T-helper 9 cell (primary cell): ENCODE results near the gene BRSK1.

Source experiments
- DNase-seq: peaks from one replicate; pipeline ENCODE4 v3.0.0-alpha.2; 2020
- total RNA-seq, 2 donors: gene quantifications; one replicate each; lab custom pipeline; 2026; lab: John Stamatoyannopoulos, UW

The BRSK1 gene
- total RNA-seq: 3.6 to 5.5 reads per million in 2 donors

DNA sequence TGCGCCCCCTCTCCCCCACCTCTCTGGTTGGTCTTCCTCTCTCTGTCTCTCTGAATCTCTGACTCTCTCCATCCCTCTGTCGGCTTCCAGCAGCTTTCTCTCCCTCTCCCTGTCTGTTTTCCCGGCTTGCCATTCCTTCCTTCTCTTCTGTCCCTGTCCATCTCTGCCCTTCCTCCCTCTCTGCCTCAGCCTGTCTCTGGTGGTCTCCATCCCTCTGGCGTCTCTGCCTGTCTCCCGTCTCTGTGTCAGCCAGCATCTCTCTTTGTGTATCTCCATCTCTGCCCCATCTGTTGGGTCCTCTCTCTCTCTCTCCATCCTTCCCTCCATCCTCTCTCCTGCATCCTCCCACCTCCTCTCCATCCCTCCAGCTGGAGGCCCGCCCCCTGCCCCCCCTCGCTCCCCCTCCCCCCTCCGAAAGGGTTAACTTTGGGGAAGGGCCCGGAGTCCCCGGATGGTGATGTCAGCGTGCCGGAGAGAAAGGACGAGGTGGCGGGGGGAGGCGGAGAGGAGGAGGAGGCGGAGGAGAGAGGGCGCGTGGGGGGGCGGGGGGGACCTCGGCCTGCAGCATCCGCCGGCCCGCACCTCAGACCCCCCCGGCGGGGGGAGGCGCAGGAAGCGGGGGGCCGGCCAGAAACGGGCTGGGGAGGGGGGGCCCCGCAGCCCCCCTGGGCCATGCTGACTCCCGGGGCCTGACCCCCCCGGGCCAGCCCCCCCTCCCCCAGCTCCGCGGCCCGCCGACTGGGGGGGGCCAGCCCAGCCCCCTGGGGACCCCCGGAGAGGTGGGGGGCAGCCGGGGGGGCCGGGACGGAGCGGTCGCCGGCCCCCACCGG lies at the start of gene BRSK1:
BRSK1 (plus strand) TSS at position 450 of the 830 bp plus-strand sequence. CDS start 446 bp downstream, outside the sequence.
- peak; percentile 34 for DNase-seq

DNA sequence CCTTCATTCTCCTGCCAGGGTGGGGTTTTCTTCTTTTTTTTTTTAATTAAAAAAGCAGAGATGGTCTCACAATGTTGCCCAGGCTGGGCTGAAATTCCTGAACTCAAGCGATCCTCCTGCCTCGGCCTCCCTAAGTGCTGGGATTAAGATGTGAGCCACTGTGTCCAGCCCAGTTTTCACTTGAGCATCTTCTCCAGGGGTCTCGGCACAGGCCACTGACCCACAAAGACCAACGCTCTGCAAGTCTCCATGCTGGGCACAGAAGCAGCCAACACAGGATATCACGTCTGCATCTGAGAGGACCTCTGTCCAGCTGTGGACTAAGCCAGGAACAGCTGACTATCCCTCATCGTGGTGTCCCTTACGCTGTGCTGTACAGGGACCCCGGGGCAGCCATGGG lies 45.8 kb upstream of the BRSK1 start:
- DNase-seq: no peak

DNA sequence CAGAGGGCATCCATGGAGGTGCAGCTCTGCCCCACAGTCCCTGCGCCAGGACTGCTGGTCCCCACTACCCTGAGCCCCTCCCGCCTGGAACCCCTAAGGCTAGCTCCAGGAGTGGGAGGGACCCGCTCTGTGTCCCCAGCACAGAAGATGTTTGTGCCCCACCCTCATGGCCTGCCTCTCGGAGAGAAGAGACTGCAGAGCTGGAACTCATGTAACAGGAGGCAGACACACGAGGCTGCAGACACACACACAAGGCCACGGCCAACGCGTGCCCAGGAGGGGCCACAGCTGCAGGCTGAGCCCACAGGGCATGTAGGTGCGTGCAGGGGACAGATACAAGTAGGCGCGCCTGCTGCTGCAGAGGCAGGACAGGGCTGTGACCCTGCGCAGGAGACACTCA lies 44.8 kb upstream of the BRSK1 start:
- DNase-seq: no peak

DNA sequence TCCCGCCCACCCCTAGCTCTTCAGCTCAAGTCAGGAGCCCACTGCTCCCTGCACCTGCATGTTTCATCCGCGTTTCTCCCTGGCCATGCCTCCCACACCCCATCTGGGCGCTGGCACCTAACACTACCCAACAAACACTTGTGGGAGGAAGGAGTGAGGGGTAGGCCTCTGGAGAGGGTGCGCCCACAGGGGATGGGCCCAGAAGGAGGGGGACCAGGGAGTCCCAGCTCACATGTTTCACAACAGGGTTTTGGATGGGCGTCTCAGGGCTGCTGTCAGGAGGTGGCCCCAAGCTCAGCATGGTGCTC lies 43.1 kb upstream of the BRSK1 start:
- no peak for DNase-seq

DNA sequence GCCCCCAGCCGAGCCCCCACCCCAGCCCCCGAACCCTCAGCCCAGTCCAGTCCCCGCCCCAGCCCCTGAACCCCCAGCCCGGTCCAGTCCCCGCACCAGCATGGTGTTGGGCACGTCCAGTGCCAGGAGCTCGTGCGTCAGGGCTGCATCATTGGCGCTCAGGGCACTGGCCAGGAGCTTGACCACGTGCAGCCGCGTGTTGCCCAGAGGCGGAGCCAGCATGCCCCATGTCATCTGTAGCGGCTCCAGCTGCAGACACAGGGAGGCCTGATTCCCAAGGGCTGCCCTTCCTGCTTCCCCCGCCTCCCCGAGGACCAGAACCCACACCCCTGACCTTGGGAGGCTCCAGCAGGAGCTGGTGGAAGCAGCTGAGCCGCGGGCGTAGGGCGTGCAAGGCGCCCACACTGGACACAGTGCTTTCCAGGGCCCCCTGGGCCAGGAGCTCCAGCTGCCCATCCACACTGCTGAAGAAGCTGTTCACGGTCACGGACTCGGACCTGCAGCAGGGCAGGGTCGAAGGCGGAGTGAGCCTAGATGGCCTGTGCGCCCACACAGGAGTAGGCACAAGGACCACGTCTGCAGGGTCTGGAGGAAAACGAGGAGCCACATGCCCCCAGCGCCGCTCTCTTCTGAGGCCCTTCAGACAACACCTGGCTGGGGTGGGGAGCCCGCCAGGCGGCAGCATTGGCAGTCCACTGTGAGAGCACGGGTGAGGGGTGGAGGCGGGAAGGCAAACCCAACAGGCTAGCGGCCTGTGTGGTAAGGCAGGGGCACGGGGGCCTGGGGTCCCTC lies 42.5 kb upstream of the BRSK1 start:
- DNase-seq: no peak

DNA sequence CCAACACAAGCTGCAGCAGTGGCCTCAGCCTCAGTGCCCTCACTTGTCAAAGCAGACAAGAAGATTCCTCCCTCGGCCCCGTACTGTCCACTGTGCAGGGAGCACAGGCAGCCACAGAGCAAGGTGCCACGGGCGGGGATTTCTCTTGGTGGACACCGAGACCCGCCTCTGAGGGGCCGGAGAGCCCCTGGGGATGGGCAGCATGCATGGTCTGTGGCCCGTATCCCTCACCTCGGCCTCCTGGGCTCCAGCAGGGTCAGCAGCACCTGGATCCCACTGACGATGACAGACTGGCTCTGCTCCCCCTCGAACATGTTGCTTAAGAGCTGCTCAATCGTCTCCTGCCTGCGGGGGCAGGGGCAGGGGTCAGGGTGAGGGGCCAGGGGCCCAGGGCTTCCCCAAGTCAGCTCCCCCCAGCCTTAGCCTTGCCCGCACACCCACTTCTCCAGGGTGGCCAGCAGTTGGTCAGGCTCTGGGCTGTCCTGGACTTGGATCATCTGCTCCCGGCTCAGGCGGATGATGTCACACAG lies 41.8 kb upstream of the BRSK1 start:
- no peak for DNase-seq

DNA sequence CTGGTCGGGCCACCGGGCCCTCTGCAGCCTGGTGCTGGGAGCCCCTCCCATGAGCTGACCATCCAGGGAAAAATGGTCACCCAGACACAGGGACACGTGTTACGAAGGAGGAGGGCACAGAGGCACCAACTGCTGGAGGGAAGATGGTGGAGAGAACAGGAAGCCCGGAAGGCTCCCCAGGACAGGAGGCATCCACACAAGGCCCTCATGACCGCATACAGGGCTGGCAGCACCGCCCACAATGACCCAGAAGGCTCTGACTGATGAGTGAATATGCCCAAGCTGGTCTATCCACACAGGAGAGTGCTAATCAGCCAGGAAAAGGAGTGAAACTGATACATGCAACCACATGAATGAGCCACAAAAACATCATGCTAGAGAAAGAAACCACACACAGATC lies 41.3 kb upstream of the BRSK1 start:
- DNase-seq: no peak

DNA sequence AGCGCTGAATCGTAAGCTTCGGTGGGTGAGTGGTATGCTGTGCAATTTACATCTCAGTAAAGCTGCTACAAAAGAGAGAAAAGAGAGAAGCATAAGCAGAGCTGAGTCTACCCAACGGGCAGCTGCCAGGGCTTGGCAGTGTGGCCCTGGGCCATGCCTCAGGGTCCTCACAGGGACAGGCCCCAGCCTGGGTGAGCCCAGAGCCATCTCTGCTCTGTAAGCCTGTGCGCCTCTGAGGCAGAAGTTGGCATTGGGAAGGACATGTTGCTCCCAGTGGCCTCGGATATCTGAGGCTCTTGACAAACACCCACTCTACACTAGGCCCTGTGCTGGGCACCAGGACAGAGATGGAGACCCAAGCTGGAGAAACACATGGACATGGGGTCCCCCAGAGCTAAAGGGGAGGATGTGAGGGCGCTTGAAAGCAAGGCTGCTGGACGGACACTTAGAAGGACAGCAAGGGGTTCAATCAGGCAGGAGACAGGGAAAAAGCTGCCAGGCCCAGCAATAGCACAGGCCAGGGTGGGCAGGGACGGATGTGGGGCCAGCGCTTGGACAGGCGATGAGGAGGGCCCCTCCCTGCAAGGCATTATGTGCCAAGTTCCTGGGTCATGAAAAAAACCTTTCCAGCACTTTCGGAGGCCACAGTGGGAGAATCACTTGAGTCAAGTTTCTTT lies 39.7 kb upstream of the BRSK1 start:
- no peak for DNase-seq

DNA sequence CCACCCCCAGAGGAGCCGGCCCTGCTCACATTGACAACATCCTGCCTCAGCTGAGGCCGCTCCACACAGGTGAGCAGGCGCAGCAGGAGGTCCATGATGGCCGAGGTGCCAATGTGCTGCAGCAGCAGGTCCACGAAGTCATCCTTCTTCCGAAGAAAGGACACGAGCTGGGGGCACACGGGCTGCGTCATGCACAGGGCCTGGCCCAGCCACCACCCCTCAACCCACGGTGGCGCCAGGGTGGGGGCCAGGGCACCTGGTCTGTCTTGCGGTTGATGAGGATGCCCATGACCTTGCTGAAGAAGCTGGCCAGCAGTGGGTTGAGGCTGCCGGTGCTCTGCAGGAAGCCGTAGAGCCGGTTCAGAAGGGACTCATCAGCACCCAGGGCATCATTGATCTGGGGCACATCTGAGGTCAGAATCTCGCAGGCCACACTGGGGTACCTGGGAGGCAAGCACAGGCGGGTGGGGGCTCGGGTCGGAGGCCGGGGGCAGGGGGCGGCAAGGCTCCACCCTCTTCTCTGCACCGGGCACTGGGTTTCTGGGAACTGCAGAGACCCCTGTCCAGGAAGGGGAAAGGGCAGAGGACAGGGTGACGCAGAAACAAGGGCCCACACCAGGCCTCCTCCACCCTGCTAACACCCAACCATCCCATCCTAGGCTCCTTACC lies 38.4 kb upstream of the BRSK1 start:
- no peak for DNase-seq

DNA sequence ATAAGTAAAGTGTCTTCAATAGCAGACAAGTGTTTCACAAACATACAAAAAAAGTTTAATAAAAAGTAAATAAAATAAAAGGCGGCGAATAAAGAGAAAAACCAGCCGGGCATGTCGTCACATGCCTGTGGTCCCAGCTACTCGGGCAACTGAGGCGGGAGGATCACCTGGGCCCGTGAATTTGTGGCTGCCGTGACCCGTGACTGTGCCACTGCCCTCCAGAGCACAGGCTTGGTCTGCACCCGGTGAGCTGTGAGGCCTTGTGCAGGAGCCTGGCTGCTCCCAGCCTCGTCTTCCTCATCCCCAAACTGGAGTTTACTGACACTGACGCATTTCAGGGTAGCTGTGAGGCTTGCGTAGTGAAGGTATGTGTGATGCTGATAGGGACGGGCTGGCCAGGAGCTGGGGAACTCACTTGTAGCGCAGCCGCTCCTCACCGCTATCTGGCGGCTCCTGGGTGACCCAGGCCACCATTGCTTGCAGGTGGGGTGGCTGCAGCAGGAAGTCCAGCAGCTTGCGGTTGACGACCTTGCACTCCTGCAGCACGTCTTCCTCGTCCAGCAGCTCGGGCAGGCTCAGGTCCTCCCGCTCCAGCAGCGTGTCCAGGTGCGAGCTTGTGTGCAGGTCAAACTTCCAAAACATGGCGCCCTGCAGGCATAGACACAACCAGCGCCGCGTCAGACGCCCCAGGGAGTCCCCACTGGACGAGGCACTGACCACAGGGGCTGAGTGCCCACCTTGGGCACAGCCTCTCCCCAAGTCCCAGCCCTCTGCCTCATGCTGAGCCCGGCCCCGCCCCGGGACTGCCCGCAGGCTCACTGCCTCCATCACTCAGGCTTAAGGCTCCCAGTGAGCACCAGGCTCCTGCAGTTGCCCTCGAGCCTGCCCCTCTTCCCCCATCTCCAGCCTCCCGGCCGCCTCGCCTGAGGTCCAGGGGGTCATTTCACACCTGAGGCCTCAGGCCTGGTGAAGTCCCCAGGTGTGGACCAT lies 37.0 kb upstream of the BRSK1 start:
- no peak for DNase-seq

DNA sequence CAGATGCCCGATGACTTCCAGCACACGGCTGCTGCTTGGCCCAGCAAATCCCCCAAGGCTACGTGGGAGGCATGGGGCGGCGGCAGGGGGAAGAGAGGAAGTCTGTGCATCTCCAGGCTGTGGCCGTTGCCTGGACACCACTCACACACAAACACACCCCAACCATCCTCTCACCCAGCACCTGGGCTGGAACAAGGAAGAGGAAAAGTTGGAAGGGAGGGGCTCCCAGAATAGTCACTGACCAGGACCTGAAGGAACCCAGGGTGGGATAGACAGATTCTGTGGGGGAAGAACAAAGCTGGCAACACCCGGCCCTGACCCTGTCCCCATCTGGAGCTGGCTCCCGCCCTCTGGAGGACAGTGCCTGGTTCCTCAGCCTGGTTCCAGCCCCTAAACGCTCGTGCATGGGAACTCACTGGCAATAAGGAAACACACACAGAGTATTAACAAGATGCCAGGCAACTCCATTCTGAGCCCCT lies 36.1 kb upstream of the BRSK1 start:
- DNase-seq: no peak

DNA sequence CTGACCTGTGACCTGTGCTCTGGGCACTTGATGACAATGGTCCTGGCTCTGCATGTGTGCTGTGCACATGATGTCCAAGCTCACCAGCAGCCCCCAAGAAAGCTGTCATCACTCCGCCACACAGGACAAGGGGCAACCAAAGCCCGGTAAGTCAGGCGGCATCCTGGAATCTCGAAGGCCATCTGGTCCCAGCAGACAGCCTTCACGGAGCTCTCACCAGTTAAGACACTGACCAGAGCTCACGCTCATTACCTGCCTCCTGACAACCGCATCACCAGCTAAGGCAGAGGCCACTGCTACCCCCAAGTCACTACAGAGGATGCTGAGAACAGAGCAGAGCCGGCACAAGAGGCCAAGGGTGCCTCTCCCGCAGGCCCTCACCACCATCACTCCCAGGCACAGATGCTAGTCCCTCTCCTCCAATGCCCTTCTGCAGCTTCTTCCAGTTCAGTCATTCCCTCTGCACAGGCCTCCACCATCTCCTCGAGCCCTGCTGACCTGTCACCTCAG lies 35.6 kb upstream of the BRSK1 start:
- no peak for DNase-seq

DNA sequence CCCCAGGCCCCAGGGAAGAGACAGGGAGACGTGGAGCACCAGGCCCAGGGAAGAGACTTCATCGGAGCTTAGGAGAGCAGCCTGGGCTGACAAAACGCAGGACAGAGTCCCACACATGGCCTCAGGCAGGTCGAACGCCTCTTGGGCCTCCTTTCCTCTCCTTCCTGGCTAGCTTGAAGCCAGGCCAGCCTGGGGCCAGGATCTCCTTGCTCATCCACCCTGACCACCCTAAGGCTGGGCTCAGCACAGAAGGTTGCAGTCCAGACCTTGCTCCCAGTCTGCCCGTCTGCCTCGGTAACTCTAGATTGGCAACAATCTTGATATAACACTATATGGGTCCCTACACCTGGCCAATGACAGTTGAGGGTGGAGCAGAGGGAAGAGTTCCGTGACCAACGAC lies 35.1 kb upstream of the BRSK1 start:
- DNase-seq: no peak

DNA sequence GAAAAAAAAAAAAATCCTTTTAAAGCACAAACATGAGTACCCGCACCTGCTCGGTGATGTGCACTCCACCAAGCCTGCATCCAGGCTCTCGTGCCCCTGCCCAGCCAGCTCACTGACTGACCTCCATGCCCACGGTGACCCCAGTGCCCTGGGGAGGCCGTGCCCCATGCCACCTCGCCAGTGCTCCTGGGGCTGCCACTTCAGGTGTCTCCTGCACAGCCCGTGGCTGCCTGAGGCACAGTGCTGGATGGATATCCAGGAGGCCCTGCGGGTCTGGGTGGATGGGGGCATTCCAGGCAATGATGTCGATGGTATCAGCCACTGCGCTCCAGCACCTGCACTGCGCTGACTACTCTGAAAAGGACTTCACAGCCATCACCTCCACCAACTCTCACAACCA lies 34.0 kb upstream of the BRSK1 start:
- no peak for DNase-seq

DNA sequence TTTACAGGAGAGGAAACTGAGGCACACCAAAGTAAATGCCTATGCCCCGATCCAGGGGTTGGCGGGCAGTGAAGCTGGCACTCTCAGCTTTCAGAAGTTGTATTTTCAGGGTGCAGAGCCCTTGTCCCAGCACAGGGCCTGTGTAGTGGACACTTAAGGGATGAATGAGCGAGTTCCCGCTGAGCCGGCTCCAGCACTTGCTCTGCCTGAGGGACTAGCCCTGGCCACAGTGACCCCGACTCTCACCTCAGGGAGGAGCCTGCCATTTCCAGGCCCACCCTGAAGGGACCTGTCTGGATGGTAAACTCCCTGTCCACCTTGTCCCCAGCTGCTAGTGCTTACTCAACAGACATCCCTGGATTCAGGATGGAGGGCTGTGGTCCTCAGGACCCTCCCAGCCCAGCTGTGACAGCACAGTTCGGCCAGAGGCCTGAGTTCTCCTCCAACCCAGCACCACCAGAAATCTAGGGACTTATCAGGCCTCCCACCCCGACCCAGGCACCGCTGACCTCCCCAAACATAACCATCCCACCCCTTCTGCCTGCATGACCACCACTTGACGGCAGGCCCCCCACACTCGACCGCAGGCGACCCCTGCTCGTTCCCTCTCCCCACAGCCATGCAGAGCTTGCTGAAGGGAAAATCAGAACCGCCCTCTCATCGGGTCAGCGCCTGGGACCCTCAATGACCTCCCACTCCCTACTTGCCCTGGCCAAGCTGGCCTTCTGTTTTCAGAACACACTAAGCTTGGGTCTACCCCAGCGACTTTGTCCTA lies 33.3 kb upstream of the BRSK1 start:
- no peak for DNase-seq

DNA sequence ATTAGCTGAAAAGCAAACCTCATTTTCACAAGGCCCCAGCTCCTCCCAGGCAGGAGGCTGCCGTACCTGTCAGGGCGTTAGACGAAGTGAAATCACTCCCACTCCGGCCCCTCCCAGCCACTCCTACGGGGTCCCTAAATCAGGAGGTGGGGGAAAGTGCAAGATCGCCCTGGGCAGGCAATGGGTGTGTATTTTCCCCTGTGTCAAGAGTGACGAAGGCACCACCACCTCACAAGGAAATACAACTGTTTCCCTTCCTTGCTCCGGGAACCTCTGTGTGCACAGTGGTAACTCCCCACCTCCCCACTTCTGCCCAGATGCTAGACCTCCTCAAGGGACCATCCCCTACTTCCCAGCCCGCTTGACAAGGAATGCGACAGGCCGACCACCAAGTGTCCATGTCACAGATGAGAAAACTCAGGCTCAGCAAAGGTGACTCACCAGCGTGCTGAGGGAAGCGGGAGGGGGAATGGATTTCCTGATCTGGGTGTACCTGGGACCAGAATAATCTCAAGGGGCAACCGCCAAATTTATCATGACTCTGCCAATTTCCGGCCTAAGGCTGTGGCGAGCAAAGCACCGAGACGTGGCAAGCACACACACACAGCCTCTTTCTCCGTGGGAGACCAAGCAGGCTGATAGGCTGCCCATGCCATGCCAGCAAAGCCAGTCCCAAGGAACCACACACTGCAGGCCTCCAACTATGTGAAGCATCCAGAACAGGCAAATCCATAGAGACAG lies 32.3 kb upstream of the BRSK1 start:
- DNase-seq: peak; percentile 37

DNA sequence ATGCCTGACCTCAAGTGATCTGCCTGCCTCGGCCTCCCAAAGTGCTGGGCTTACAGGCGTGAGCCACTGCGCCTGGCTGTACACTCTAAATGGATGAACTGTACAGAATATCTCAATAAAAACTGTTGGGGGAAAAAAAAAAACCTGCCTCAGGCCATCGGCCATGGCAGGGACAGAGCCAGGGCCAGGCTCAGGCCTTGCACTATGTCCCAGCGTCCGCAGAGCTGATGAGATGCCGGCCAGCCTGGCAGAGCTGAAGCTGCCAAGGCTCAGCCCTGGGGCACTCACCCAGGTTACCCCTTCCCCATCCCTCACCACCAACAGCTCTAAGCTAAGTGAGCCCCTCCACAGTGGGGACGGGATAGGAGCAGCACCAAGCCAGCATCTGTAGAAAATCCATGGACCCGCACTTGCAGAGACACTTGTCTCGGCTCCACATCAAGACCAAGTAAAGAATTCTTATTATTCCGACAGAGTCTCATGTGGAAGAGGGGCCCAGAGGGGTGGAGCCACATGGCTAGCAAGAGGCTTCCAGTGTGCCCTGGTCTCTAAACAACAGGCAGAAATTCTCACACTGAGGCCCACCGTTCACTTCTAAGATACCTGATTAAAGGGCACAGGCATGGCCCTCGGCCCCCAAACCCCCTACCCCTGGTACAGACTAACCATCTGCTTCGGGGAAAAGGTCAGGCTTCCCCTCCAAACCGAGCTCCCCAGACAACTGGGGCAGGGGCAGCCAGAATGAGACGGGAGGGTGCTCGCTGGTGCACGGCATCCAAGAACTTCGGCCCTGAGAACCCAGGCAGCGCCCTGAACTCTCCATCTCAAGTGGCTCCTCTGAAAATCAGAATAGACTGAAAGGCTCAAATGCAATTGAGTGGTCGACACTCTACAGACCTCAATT lies 30.8 kb upstream of the BRSK1 start:
- DNase-seq: no peak

DNA sequence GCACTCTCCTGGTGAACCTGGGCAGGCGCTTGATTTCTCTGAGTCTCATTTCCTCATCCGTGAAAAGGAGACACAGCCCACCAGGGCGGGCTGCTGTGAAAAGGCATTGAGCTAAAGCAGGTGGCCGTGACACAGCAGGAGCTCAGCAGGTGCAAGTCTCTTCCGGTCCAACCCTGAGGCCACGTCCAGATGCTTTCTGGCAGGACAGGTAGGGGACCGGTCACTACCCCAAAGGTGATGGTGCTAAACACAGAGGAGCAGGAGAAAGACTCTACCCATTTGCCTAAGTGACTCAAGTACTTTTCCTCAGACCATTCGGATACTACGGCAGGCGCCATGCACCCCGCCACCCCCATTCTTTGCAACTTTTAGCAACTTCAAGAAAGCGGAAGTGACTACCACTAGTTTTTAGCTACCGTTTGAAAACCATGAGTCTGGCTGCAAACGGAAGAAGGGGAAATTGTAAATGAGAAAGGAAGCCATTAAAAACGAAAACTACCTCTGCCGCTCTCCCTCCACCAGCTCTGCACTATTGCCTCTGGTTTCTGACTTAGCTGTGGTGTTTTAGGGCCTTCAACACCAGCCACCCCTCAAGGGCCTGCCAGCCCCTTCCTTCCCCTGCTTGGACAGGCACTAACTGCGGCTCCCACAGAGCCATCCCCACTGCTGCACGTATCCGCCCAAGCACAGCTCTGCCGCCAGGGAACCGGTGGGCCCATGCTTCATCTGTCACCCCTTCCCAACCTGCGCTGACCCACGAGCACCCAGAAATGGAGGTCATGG lies 29.8 kb upstream of the BRSK1 start:
- DNase-seq: peak; percentile 47
